Measurements from ENCODE around the gene WNT6.
A peak's percentile ranks its signal among the peaks of the same experiment; 100 is the strongest.

WNT6 gene

DNA sequence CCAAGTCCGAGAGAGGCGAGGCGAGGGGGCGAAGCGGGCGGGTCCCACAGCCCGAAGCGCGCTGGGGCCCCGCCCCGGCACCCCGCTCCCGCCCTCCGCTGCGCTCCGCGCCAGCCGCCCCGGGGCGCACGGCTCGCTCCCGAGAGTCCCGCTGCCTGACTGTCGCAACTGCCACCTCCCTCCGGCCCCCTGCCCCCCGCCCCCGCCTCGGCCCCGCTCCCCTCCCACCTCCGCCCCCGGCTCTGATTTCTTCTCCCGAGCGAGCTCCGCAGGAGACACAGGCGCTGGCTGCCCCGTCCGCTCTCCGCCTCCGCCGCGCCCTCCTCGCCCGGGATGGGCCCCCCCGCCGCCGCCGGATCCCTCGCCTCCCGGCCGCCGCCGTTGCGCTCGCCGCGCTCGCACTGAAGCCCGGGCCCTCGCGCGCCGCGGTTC lies at the start of gene WNT6:
TSS of gene WNT6 (plus strand) at position 250 of the 432 bp plus-strand sequence. CDS start 233 bp downstream, outside the sequence.
- peak; percentile 54 for DNase-seq

DNA sequence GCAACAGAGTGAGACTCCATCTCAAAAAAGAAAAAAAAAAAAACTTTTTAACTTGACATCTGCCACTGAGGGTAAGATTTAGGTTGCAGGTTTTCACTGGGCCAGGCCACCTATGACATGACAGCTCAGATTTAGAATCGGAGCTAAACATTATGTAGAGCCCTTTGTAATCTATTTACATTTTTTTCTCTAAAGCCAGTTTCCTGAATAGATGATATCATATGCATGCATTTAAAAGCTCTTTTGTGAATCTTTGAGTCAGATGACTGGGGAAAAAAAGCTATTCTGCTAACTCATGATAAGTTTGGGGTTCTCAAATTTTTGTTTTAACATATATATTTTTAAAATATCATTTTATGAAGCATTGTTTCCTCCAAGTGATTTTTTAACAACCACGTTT lies 49.3 kb upstream of the WNT6 start:
- DNase-seq = no peak

DNA sequence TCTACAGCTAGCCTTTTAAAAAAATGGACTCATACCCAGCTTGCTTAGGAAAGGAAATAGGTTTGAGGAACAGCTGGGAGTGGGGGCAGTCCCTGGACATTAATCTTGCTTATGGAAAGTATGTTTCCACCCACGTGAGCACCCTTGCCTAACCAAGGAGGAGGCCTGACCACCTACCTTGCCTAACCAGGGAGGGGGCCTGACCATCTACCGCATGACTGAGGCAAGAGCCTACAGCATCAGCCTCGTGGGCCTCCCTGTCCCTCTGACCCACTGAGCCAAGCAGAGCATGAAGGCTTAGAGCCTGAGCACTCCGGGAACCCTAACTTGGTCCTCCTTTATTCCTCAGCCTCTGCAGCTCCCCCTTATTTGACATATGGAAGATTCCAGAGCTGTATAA lies 48.2 kb upstream of the WNT6 start:
- no peak for DNase-seq

DNA sequence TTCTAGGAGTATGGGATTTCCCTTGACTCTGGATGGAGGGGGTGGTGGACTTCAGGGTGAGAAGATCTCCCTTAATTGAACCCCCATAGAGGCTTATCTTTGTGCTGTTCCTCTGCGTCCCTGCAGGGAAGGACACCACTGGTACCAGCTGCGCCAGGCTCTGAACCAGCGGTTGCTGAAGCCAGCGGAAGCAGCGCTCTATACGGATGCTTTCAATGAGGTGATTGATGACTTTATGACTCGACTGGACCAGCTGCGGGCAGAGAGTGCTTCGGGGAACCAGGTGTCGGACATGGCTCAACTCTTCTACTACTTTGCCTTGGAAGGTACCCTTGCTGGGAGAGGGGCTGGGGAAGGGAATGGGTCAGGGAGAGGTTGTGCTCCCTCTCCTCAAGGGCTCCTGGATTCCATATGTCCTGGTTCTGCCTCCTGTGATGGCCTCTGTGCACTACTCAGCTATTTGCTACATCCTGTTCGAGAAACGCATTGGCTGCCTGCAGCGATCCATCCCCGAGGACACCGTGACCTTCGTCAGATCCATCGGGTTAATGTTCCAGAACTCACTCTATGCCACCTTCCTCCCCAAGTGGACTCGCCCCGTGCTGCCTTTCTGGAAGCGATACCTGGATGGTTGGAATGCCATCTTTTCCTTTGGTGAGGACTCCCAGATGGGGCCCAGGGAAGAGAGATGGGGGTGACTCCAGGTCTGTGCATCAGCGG lies 47.3 kb upstream of the WNT6 start:
- no peak for DNase-seq

DNA sequence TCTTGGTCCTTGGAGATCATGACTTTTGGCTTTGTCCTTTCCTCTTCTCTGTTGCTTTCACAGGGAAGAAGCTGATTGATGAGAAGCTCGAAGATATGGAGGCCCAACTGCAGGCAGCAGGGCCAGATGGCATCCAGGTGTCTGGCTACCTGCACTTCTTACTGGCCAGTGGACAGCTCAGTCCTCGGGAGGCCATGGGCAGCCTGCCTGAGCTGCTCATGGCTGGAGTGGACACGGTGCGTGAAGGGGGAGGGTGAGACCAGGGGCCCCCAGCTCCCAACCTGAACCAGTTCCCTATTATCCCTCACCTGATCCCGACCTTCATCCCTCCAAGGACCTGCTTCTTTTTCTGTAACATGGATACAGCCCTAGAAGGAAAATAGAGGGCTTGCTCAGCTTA lies 46.7 kb upstream of the WNT6 start:
- no peak for DNase-seq

DNA sequence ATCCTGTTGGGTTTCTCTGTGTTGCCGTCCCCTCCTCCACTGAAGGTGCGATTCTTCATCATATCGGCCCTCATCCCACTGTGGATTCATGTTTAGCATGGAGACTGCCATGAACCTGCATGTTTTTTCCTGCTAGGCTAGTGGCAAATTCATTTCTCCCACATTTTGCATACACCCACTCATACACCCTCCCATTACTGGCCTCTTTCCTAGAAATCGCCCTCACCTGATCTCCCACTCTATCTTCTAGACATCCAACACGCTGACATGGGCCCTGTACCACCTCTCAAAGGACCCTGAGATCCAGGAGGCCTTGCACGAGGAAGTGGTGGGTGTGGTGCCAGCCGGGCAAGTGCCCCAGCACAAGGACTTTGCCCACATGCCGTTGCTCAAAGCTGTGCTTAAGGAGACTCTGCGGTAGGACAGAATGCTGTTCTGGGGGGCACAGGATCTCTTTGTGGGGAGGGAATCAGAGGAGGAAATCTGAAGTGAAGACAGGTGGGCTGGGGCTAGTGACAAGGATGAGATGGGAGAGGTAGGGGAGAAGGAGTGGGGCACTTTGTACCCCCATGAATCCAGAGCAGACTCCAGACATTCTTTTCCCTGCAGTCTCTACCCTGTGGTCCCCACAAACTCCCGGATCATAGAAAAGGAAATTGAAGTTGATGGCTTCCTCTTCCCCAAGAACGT lies 45.7 kb upstream of the WNT6 start:
- no peak for DNase-seq

DNA sequence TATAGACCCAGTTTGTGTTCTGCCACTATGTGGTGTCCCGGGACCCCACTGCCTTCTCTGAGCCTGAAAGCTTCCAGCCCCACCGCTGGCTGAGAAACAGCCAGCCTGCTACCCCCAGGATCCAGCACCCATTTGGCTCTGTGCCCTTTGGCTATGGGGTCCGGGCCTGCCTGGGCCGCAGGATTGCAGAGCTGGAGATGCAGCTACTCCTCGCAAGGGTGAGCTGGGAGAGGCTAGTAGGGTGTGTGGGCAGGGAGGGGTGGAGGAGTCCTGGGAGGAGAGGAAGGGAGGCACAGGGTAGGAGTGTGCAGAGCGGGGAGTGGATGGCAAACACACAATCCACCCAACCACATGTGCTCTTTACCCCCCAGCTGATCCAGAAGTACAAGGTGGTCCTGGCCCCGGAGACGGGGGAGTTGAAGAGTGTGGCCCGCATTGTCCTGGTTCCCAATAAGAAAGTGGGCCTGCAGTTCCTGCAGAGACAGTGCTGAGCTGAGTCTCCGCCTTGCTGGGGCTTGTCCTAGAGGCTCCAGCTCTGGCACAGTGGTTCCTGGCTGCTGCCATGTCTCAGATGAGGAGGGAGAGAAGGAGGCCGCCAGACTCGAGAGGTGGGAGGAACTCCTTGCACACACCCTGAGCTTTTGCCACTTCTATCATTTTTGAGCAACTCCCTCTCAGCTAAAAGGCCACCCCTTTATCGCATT lies 44.9 kb upstream of the WNT6 start:
- no peak for DNase-seq

DNA sequence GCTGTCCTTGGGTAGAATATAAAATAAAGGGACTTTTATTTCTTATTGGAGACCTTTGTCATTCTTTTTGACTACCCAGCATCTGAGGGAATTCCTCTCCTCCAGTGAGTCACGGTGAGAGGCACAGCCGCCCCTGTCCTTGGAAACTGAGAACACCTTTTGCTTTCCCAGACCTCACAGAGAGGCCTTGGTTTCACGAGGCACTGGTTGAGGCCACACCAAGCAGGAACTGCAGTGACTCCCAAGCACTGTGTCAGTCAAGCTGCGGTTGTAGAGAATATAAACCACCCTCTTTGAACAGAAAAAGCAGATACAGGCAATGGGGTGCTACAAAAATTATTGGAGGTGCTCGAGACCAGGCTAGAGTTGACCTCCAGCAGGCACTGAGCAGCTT lies 44.4 kb upstream of the WNT6 start:
- no peak for DNase-seq

DNA sequence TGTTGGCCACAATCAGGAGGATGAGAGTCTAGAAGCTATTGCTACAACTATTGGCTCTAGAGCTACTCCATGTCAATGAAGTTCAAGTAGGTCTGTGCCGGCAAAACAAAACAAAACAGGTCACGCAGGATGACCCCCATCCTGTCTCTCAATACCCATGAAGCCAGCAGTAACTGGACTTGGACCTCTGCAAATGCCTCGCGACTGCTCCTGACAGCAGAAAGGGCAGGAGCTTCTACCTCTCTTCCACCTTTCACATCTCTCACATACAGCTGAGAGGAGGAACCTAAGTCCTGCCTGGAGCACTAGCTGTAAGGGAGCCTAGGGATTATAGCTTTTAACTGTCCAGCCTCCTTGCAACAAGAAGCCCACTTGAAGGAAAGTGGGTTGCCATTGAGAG lies 44.0 kb upstream of the WNT6 start:
- no peak for DNase-seq

DNA sequence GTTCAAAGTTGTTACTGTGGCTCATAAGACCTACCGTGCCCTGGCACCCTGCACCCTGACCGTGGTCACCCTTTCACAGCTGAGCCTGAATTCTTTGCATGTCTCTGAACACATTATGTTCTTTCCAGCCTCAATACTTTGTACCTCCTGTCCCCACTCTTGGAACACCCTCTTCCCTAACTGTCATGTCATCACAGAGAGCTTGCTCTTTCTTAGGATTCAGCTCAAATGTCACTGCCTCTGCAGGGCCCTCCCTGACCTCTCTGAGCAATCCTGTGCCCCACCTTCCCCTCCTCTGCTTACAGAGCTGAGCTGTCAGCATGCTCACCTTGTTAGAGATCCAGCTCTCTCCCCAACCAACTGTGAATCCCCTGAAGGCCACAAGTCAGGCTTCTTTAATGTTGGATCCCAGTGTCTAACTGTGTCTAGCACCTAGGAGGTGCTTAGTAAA lies 43.0 kb upstream of the WNT6 start:
- no peak for DNase-seq

DNA sequence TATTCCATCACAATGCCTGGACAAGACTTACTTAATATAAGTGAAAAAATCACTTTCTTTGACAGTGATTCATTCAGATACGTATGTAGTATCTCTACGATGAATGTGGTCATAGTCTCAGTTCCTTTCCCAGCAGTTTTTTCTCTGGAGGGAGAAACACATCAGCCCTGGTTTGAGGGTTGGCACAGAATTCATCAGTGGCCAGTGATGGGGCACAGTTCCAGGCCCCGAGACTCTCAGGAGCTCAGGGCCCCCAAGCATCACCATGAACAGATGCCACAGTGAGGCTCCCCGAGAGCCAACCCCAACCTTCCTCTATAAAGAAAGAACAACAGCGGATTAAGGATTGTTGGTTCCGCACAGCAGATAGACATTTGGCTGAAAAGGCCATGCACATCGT lies 40.5 kb upstream of the WNT6 start:
- no peak for DNase-seq

DNA sequence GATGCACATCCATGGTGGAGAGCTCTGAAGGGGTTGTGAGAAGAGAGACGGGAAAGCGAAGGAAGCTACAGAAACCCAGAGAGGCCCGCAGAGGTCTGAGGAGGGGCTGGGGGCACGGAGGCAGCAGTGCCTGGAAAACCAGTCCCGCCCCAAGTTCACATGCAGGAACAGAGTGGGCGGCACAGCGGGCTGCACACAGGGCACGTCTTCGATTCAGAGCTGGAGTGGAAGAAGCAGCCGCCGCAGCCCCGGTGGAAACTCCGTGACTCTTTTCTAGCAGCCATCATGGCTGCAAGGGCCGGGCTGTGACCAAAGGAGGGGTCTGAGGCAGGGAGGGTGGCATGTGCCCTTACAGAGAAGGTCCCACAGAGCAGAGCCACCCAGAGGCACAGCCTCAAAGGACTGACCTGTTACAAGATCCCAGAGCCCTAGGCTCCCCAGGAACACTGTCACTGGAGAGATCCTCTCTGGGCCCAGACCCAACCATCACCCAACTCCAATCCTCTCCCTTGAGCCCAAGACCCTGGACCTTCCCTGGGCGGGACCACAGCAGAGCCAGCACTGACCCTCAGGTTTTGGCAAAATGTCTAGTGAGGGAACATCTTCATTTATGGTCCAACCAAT lies 38.7 kb upstream of the WNT6 start:
- DNase-seq = no peak

DNA sequence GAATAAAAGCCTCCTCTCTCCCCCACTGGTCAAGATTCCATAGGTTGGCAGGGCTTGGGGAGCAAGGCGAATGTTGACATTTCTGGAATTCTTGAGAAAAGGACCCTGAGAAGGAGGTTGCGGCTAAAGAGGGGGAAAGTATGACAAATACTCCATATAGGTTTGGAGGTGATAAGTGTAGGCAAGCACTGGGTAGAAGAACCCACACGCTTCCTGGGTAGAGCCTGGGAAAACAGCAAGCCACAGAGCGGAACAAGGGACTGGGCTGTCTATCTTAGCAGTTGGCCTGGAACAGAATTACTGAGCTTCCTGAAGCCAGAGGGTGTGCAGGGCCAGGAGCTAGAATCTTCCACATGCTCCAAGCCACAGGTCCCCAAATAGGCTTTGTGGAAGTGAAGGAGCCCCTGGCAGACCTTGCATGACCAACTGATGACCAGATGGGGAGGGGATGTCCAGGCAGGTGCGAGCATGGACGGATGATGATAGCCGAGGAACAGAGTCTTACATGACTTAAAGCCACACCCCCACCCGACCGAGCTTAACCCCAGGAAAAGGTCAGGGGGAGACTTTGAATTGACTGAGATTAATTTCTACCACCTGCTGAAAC lies 37.9 kb upstream of the WNT6 start:
- DNase-seq = no peak

DNA sequence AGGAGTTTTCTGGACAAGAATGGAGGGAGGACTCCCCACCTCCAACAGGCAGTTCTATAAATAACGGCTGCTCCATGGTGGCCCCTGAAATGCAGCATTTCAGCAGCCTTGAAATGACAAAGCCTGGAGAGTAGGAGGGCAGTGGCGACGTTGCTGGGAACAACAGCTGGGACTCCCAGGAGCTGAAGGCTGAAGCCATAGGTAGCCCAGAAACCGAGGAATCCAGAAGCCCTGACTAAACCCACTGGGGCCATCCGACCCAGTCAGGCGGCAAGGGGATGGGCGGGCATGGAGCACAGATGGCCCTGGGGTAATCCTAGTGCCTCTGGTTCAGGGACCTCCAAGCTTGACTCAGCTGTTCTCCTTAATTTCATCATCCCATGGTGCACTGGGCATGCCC lies 37.0 kb upstream of the WNT6 start:
- DNase-seq = no peak

DNA sequence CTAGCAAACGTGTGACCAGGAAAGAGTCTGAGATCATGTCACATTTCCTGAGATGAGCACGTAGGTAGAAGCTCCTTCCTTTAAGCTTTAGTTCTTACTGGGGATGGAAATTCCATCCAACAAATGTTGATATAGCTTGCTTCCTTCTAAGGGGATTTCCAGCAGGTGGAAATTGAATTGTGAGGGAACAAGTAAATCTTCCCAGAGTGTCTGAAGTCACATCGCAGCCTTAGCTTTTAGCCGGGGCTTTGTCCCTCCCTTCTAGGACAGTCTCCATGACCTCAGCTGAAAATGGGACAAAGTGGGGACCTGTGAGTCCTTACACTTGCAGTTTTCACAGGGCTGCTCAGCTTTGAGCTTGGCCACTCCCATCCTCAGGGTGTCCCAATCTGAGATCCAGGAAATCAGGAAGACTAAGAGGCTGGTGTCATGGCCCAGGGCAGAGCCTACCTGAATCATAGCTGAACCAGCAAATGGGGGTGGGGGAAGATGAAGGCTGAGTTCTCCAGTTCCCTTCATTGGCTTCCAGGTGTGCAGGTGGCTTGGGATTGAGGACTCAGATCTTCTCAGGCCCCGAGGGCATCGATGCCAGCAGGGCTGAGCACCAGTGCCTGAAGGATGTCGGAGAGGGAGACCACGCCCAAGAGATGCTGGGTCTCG lies 36.3 kb upstream of the WNT6 start:
- DNase-seq = no peak

DNA sequence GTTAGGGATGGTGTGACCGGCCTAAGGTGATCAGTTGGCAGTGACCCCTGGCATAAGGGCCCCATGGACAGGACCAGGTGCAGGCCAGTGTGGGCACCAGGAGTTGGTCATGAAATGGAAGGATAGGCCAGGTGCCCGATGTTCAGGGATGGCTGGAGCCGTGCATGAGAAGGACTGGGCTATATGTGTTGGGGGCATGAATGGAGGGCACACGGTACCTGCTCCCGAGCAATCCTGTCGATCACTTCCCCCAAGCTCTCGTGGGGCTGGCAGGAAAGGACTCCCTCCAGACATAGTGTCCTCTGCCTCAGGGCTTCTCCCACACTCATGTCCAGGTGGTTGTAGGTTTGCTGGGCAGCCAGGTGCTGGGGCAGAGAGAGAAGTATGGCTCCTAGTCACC lies 35.6 kb upstream of the WNT6 start:
- no peak for DNase-seq

DNA sequence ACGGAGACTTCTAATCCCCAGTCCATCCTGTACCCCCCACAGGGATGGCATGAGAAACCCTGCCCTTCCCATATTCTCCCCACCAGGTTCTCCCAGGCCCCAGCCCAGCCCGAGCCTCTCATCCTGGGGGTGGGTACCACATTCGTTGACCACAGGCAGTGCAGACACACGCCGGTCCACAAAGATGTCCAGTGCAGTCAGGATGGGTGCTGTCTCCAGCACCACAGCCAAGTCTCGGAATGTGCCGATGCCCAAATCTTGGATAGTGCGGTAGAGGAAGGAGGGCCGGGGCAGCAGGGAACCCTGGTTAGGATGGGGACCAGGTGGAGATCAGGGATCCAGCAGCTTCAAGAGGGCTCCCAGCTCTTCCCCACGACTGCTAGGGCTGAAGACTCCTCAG lies 32.8 kb upstream of the WNT6 start:
- DNase-seq = no peak

DNA sequence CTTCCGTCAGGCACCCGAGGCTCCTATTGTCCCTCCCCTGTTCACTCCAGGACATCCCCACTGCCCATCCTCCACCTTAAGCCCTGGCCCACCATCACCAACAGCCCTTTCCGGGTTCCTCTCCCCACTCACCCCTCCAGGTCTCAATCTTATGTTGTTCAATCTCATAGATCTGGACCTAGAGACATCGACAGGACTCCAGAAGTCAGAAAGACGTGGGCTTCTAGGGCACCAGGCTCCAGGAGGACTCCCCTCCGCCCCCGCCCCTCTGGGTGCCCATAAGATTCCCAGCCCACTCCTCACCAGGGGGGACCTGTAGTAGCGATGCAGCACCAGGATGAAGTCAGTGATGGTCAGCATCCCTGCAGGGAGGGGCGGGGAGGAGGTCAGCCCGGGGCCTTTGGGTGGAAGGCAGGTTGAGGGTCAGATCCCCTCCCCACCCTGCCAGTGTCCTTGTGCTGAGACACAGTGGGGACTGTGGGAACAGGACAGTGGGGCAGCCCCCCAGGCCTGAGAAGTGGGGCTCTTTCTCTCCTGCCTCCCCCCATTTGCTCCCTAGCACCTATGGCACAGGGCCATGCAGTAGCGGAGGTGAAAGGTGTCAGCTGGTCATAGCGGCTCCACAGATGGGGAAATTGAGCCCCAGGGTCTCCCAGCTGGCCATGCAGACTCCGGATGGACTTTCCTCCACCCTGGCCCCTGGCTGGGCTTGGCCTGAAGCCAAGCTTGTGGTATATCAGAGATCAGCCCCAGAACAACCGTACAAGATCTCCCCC lies 31.7 kb upstream of the WNT6 start:
- no peak for DNase-seq

DNA sequence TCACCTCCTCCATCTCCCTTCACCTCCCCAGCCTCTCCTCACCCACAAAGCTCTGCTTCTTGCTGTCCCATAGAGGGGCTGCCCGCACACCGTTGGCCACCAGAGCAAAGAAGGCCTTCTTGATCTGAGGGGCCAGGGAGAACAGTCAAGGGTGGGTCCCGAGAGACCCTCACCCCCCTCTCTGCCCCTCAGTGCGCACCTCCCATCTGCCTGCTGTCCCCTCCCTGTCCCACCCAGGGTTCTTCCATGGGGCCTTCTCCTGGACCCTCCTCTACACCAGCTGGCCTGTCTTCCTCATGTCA lies 31.2 kb upstream of the WNT6 start:
- DNase-seq = no peak

DNA sequence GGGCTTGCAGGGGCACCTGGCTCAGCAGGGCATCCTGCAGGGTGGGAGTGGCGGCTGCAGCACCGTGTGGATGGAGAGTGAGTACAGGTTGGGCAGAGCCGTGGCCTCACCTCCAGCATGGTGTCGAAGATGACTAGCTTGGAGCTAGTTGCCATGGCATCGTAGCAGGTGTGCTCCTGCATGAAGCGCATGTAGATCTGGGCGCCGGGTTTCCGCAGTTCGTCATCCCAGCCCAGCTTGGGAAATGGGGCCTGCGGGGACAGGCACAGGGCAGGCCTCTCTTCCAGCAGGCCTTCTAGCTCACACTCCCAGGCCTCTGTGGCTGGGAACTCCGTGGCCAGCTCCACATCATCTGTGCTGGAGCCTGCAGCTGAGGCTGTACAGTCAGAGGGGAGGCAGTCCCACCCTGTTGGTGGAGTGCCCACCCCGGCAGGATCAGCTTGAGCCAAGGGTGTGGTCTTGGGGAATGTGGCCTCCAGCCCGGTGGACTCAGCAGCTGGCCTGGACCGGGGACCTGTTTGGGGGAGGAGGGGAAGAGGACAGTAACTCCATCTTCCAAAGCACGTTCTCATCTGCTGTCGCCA lies 29.6 kb upstream of the WNT6 start:
- DNase-seq = no peak

DNA sequence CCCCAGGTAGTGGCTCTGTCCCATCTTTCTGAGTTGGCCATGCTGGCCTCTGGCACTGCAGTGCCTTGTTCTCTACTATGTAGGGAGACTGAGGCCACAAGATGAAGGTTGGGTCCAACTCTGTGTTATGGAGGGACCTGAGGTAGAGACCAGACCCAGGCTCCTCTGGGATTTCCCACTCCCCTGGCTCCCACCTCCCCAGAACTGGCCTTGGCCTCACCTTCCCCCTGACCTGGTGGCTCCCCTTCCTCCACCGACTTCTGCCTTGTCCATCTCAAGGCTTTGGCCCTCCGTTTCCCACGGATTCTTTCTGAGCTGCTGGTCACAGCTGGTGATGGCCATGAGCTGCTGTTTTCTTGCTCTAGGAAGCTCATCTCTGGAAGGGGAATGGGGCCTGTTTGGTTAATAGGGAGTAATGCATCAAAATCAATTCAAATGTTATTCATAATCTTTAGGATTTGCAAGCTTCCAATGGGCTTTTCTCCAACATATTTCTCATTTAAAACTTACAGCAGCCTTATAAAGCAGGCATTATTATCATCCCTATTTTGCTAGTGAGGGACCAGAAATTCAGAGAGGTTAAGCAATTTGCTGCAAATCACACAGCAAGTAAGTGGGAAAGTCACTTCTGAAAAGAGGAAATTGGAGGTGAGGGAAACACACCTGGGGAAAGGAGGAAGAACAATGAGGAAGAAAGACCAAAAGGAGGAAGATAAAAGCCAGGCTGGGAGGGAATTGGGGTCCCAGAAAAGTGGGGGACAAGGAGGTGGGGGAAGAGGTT lies 28.9 kb upstream of the WNT6 start:
- no peak for DNase-seq
